A673 (cell line): ENCODE results near the gene ERN2.

ENCODE experiments used
- CTCF ChIP-seq: fragments of 300-800, 200-600 bp; sonication (generic); conservative IDR thresholded peaks from 2 replicates; pipeline ENCODE4 v1.5.1; 2017; ENCODE audit warnings: low read depth, mild to moderate bottlenecking, antibody characterized with exemption, low read length, moderate library complexity, mixed read lengths
- EZH2 ChIP-seq: fragments of 200-600 bp; sonication (generic); IDR thresholded peaks from 2 replicates; pipeline ENCODE4 v1.6.1; 2017; ENCODE audit warnings: borderline replicate concordance, low read depth, mild to moderate bottlenecking, mixed read lengths, antibody characterized with exemption, low read length; ENCODE audit not compliant: poor library complexity, severe bottlenecking

- TF ChIP-seq CTCF = no peak
- TF ChIP-seq EZH2 = no peak
These were observed 12.5 kb downstream of the ERN2 start for GRCh38 chr16:23700509-23700908.
